AG04449 (cell line): ENCODE measurements around the gene FYB1.

ENCODE experiments used
- CTCF ChIA-PET: fragments of 350-600 bp; formaldehyde crosslinking; extraction: SDS; loops from one replicate; lab custom pipeline; 2021; ENCODE audit warnings: antibody characterized with exemption; lab: Yijun Ruan, JAX
- POLR2A ChIA-PET: fragments of 400-600, 350-600 bp; formaldehyde crosslinking; extraction: SDS; loops from one replicate; lab custom pipeline; 2020; ENCODE audit warnings: antibody characterized with exemption, inconsistent platforms; lab: Yijun Ruan, JAX
- DNase-seq: peaks from one replicate; pipeline ENCODE4 v3.0.0-alpha.2; 2010; ENCODE audit warnings: low read depth, low spot score
- H3K4me3 ChIP-seq: 2 replicates; pipeline ENCODE4 v1.5.1; 2011; ENCODE audit warnings: low read depth, mild to moderate bottlenecking, control low read depth, low read length
- CTCF ChIP-seq: IDR thresholded peaks from one replicate; pipeline ENCODE4 v1.5.1; 2011; ENCODE audit warnings: mild to moderate bottlenecking, moderate library complexity, low read length, control low read depth, inconsistent platforms; ENCODE audit not compliant: insufficient read depth; ENCODE audit errors: missing control alignments

The FYB1 gene

GRCh38 chr5:39164016-39164415 is 55.3 kb downstream of the FYB1 start:
- DNase-seq, result no peak
- H3K4me3 ChIP-seq, result no peak overlapping the region
- no peak for TF ChIP-seq CTCF
- ChIA-PET POLR2A (no interaction called here), CTCF (interaction anchor here (1.0 to 2.0 kb wide), 4 partner anchors 12 to 53 kb away, joined by 3 to 9 read pairs (median 3); no protein-coding TSS in a partner anchor)

- DNase-seq, result no peak
- H3K4me3 ChIP-seq, result no peak overlapping the region
- CTCF ChIA-PET, result no interaction called here
- no peak for TF ChIP-seq CTCF
- POLR2A ChIA-PET, result no interaction called here
Observed at GRCh38 chr5:39161578-39161977, 57.8 kb downstream of the FYB1 start.

GRCh38 chr5:39160576-39161213 is 58.7 kb downstream of the FYB1 start:
- CTCF ChIA-PET, result interaction anchor here (0.6 kb wide), 1 partner anchor 12 kb away, joined by 3 read pairs; no protein-coding TSS in a partner anchor
- POLR2A ChIA-PET, result no interaction called here
- no peak overlapping the region for H3K4me3 ChIP-seq
- no peak for TF ChIP-seq CTCF
- no peak for DNase-seq

GRCh38 chr5:39159811-39160490 is 59.4 kb downstream of the FYB1 start:
- no peak for TF ChIP-seq CTCF

GRCh38 chr5:39158786-39159185 is 60.6 kb downstream of the FYB1 start:
- DNase-seq, result no peak
- no peak for TF ChIP-seq CTCF
- POLR2A ChIA-PET, result no interaction called here
- H3K4me3 ChIP-seq, result no peak overlapping the region
- CTCF ChIA-PET, result no interaction called here

More at GRCh38 chr5:39159811-39160490, 59.4 kb downstream of the FYB1 start:
- H3K4me3 ChIP-seq, result no peak overlapping the region
- DNase-seq, result no peak
- POLR2A ChIA-PET, result interaction anchor here (0.7 kb wide), 1 partner anchor 265 kb away, joined by 3 read pairs; no protein-coding TSS in a partner anchor
- CTCF ChIA-PET, result no interaction called here

- H3K4me3 ChIP-seq, result no peak overlapping the region
- ChIA-PET POLR2A (no interaction called here), CTCF (interaction anchor here (0.8 to 1.8 kb wide), 4 partner anchors 7 to 125 kb away, joined by 3 to 13 read pairs (median 4); no protein-coding TSS in a partner anchor)
- TF ChIP-seq CTCF, result no peak
- no peak for DNase-seq
Observed at GRCh38 chr5:39158127-39158593, 61.2 kb downstream of the FYB1 start.
